ENCODE measurements around the gene MEOX1.

MEOX1 gene

DNA sequence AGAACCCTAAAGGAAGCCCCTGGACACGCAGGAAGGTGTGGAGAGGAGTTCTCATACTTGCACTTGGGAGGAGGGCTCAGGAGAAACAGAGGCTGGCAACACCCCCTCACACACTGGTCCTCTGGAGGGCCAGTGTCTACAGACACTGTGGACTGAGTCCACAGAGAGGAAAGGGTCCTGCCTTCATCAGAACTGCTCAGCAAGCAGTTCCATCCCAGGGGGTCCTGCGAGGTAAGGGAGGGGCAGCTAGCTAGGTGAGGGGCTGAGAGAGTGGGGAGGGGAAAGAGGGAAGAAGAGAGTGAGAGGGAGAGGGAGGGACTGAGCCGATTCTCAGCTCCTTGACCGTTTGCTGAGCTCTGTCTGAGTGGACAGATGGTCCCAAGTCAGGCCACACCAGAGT, 17.7 kb upstream of the MEOX1 start:
- no peak for DNase-seq

- DNase-seq, result no peak
Observed at GRCh38 chr17:43676471-43676870, 14.7 kb upstream of the MEOX1 start.

DNA sequence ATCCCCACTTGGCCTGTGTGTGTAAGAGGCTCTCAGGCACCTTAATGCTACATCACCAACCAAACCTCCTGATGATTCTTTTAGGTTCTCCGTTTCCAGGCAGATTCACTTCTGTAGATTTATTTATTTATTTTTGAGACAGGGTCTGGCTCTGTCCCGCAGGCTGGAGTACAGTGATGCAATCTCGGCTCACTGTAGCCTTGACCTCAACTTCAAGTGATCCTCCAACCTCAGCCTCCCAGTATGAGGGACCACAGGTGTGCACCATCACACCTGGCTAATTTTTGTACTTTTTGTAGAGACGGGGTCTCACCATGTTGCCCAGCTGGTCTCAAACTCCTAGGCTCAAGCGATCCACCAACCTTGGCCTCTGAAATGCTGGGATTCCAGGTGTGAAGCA, 12.7 kb upstream of the MEOX1 start:
- DNase-seq, result no peak

GRCh38 chr17:43673516-43674323, 12.0 kb upstream of the MEOX1 start:
- DNase-seq, result no peak

- no peak for DNase-seq
Observed at GRCh38 chr17:43671755-43672519, 10.2 kb upstream of the MEOX1 start.

DNA sequence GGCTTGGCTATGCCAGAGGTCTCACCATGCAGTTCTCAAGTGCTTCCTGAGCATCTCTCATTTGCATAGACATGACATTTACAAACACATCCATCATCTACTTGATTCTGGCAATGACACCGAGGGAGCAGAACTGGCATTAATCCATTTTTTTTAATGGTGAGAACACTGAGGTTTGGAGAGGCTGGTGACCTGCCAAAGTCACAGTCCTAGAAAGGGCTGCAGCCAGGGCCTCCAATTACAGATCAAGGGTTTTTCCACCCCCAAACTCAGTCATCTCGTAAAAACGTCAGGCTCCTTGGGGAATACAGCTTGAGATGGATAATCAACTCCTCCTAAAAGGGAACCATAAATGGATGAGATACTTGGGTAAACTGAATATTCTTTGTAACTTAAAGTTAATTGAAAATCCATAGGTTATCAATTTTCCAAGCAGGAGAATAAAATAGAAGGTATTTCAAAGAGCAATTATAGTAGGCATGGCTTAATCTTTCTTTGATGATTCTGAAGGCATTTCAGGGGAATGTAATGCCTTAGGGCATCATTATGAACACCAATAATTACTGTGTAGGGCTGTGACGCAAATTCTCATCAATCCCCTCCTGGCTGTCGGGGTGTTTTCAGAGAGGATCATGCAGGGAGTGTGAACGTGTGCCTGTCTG, 9.4 kb upstream of the MEOX1 start:
- DNase-seq, result no peak

DNA sequence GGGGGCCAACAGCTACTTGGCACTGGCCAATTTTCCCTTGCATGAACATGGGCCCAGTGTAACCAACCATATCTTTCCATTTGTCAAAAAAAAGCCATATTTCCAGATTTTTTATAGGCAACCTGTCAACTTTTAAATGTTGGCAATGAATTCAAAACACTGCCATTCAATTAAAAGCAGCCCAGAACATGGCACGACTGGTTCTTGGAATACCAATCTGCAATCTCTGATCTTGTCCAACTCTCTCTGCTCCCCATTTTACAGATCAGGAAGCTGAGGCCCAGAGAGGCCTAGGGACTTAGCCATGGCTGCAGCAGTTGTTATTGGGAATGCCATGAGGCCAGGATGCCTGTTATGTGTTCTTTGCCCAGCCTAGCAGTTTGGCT, 8.9 kb upstream of the MEOX1 start:
- DNase-seq, result no peak

GRCh38 chr17:43669971-43670644, 8.4 kb upstream of the MEOX1 start:
- no peak for DNase-seq

DNA sequence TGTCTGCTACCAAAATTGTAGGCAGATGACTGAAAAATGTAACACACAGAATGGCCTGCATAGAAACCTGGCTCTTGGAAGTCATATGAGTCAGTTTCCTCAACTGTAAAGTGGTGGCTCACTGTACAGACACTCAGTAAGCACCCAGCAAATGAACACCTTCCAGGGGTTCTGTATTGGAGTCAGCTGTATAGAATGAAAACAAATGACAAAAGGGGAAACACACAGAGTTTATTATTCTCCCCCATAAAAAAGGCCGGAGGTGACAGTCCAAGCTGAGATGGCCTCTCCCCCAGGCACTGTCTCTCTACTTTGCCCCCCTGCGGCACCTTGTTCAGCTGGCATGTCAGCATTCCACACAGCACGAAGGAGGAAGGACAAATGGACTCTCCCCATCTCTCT, 6.2 kb upstream of the MEOX1 start:
- no peak for DNase-seq

DNA sequence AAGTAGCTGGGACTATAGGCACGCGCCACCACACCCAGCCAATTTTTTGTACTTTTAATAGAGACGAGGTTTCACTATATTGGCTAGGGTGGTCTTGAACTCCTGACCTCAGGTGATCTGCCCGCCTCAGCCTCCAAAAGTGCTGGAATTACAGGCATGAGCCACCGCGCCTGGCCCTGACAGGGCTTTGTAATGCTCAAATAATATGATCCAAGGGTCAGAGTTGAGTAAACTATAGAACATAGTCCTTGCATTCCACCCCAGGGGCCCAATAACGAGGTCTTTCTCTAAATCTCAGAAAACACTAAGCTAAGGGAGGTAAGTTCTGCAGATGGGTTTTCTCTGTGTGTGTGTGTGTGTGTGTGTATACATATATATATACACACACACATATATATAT, 5.8 kb upstream of the MEOX1 start:
- no peak for DNase-seq

DNA sequence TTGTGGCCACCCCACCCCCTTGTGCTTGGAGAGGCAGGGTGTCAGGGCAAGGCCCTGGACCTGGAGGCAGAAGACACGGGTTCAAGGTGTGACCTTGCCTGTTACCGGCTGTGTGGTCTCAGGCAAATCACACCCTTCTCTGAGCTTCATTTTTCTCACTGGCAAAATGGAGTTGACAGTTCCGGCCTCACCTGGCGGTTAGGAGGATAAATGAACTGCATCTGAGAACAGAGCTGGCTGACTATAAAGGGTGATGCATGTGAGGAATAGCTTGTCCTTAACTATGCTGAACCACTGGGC, 4.2 kb upstream of the MEOX1 start:
- DNase-seq, result no peak

DNA sequence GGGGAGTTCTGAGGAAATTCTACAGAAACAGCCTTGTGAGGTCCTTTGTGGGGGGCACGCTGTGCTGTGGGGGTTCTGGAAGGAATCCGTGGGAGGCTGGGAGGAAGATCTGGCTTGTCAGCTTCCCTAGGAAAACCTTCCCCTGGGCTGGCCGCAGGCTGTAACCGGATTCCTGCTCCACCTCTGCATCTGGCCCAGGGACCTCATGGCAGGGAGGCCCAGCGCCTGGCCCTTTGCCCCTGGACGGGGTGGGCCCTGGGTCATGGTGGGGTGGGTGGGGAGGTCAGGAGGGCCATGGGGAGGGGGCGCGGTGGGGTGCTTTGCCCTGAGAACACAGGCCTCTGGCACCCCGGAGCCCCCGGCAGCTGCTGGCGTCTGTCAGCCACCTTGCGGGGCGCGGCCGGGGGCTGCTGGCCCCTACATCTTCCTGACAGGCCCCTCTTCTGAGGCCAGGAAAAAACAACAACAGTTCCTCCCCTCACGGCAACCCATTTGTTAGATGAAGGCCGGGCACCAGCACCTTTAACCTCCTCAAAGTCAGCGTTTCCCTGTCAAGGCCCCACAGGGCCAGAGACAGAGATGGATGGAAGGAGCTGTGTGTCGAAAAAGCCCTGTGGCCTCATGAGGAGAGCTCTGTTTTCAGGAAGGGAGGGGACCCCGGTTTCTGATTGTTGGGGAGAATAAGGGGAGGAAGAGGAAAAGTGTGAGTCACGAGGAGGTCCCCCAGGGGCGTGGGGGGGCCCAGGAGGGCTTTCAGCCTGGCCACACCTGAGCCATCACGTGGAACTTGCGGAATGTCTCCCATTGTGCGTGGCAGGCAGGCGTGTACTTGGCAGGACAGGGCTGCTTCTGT, 3.6 kb upstream of the MEOX1 start:
- DNase-seq, result no peak

- DNase-seq, result no peak
Observed at GRCh38 chr17:43664096-43664495, 2.4 kb upstream of the MEOX1 start.

GRCh38 chr17:43663383-43663782, 1.7 kb upstream of the MEOX1 start:
- no peak for DNase-seq

DNA sequence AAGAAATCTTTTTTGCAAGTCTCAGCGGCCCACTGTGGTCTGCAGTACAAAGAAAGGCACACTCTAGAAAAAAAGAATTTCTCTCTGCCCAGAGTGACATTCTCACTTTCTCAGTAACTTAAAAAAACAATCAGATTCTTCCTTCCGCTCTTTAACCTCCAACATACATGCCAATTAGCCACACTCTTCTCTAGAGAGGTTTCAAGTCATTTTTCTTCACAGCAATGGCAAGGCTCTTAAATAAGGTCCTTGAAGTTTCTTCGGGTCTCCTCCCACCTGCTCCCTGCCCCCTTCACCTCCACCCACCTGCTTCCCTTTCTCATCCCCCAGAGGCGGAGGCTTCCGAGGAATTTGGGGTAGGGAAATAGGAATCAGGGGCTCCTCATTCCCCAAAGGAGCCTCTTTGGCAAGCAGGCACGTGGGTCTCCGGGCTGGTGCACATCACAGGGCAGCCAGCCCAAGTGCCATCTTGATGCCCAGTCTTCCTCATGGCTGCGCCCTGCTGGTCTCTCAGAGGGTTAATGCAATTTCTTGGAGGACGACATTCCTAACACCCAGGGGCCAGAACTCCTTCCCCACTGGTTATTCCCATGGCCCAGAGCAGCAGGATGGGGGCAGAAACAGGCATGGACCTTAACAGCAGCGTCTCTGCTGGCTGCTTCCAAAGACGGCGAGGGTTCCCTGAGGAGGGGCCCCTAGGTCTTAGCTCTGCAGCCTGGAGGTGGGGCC, 855 bp upstream of the MEOX1 start:
- no peak for DNase-seq

DNA sequence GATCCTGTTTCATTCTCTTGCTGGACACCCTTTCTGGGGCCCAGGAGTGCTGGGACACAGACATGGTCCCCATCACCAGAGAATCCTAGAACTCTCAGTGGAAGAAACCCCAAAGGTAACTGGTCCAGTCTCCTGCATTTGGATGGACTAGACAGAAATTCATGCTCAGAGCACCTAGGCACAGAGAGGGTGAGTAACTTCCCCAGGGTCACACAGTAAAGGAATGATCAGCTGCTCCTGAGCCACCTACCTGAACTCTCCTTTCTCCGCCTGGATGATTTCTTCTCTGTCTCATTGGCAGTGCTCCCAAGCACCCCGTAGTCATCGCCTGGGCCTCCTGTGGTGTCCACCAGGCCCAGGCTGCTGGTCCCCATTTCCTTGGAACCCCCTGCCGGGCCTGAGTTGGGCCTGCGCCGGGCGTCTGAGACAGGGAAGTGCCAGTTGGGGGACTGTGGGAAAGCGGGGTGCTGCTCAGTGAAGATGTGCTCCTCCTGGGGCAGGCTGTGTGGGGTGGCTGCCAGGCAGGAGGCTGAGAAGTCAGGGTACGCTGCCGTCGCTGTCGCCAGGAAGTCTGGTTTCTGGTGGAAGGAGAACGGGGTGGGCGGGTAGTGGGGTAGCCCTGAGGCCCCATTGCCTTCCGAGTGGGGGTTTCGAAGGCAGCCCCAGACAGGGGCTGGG, 767 bp downstream of the MEOX1 start:
- DNase-seq, result no peak

DNA sequence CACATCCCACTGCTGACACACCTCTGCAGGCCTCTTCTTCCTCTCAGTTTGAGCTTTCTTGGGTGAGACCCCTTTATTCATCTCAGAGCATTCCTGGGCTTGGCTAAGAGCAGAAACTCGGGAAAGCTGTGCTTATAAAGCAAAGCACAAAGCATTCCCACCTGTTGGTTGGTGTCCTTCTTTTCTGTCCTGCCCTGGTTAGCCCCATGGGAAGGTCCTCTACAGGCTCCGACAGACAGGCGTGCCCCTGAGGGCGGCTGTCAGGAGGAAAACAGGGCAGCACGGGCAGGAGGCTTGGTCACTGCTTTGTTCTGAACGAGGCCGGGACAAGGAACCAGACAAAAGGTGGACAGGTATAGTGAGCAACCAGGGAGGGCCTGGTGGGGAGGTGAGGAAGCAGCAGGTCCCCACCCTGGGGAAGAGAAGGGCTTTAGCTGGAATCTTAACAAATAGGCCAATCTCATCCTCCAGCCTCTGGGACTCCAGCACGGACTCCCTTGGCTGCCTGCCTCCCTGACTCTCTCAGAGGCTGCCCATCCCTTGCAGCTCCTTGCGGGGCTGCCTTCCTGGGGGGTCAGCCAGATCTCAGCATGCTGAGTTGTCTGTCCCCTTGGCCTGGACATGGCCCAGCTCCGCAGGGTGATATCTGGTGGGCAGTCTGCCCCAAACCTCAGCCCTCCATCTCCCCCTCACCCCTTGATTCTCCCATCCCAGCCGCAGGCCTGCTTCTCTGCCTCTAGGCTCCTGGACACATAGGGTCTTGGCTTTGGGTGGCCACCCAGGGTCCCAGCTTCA, 1.7 kb downstream of the MEOX1 start:
- DNase-seq, result no peak

- peak in 1 of 2 experiments; percentile 1 for DNase-seq
Observed at GRCh38 chr17:43658900-43659299, 2.8 kb downstream of the MEOX1 start.

DNA sequence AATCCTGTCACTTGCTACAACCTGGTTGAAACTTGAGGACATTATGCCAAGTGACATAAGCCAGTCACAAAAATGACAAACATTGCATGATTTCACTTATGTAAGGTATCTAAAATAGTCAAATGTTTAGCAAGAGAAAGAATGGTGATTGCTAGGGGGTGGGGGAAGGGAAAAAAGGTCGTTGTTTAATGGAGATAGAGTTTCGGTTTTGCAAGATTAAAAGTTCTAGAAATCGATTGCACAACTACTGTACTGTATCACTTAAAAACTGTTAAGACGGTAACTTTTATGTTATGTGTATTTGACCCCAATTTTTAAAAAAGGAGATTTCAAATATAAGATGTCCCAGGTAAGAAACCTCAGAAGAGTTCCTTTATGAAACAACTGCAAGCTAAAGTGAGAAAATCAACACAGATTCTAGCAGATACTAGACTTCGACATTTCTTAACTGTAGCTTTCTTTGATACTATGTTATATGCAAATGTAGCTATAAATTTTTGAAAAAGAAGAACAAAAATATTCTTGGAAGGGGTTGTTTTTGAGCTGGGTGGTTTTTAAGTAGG, 5.9 kb downstream of the MEOX1 start:
- no peak for DNase-seq

DNA sequence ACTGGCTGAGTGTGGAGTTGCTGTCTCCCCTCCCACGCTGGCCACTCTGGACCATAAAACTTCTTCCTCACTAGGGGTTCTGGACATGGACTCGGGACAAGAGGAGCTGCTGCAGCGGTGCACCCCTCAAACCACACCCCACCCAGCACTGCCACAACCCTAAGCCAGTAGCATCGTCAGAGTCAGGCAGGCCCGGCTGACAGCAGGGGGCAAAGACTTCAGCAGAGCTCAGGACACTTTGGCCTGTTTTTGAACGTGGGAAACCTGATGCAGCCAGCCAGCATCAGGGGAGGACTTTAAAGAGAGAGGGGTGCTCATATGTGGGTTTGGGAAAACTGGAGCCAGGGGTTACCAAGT, 9.6 kb downstream of the MEOX1 start:
- DNase-seq, result no peak
